Stomach (tissue), 4 donors: Measurements from ENCODE around the gene PPM1L.

Experiments
- POLR2A ChIP-seq, 4 donors: fragments of 450-650 bp; IDR thresholded peaks; one replicate each; pipeline ENCODE4 v1.6.1; 2016; ENCODE audit warnings: antibody characterized with exemption in 4 of 4, control low read depth in 2 of 4, mild to moderate bottlenecking in 1 of 4, moderate library complexity in 1 of 4
- POLR2AphosphoS5 ChIP-seq, 3 donors: sonication (generic); formaldehyde crosslinking; IDR thresholded peaks; one replicate each; pipeline ENCODE4 v1.6.1; 2016; ENCODE audit warnings: antibody characterized with exemption in 3 of 3
- TF ChIP-seq, protein P1 (sequence below), 7 experiments: fragments of 450-650 bp in 4 of 7; fragments of 200-600 bp in 3 of 7; sonication (generic) in 3 of 7; IDR thresholded peaks; one replicate each; pipeline ENCODE4 v1.5.1; 2016 to 2019; ENCODE audit warnings: antibody characterized with exemption in 7 of 7, control low read depth in 2 of 7, mild to moderate bottlenecking in 1 of 7

GRCh38 chr3:160987982-160988964, 232.2 kb downstream of the PPM1L start:
- TF ChIP-seq, protein P1, sequence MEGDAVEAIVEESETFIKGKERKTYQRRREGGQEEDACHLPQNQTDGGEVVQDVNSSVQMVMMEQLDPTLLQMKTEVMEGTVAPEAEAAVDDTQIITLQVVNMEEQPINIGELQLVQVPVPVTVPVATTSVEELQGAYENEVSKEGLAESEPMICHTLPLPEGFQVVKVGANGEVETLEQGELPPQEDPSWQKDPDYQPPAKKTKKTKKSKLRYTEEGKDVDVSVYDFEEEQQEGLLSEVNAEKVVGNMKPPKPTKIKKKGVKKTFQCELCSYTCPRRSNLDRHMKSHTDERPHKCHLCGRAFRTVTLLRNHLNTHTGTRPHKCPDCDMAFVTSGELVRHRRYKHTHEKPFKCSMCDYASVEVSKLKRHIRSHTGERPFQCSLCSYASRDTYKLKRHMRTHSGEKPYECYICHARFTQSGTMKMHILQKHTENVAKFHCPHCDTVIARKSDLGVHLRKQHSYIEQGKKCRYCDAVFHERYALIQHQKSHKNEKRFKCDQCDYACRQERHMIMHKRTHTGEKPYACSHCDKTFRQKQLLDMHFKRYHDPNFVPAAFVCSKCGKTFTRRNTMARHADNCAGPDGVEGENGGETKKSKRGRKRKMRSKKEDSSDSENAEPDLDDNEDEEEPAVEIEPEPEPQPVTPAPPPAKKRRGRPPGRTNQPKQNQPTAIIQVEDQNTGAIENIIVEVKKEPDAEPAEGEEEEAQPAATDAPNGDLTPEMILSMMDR (IDR thresholded peaks at IDR 0.05) = no peak
- TF ChIP-seq POLR2A (IDR thresholded peaks at IDR 0.05) (no peak), POLR2AphosphoS5 (IDR thresholded peaks at IDR 0.05) (no peak)
